IPS-20b (cell line): ENCODE data around the gene ZNF710.

Source experiments
- H3K27ac ChIP-seq: one replicate; pipeline ENCODE4 v1.5.1; 2013; ENCODE audit warnings: low read length
- H3K27me3 ChIP-seq: 2 replicates; pipeline ENCODE4 v1.6.1; 2013; ENCODE audit warnings: mild to moderate bottlenecking, low read length, inconsistent platforms; ENCODE audit not compliant: insufficient read depth
- H3K36me3 ChIP-seq: 2 replicates; pipeline ENCODE4 v1.6.1; 2013; ENCODE audit warnings: low read depth, mild to moderate bottlenecking, inconsistent platforms, low read length, moderate library complexity; ENCODE audit not compliant: insufficient read depth
- H3K4me1 ChIP-seq: 2 replicates; pipeline ENCODE4 v1.6.1; 2013; ENCODE audit warnings: mild to moderate bottlenecking, control low read depth, inconsistent platforms, low read length, moderate library complexity; ENCODE audit not compliant: insufficient read depth
- H3K4me3 ChIP-seq: 2 replicates; pipeline ENCODE4 v1.5.1; 2013; ENCODE audit warnings: mild to moderate bottlenecking, low read length, inconsistent platforms
- H3K9ac ChIP-seq: 2 replicates; pipeline ENCODE4 v1.6.1; 2013; ENCODE audit warnings: low read depth, mild to moderate bottlenecking, inconsistent platforms, low read length, moderate library complexity
- H3K9me3 ChIP-seq: 2 replicates; pipeline ENCODE4 v1.6.1; 2013; ENCODE audit warnings: mild to moderate bottlenecking, low read depth, low read length, inconsistent platforms; ENCODE audit not compliant: insufficient read depth

ZNF710 gene

DNA sequence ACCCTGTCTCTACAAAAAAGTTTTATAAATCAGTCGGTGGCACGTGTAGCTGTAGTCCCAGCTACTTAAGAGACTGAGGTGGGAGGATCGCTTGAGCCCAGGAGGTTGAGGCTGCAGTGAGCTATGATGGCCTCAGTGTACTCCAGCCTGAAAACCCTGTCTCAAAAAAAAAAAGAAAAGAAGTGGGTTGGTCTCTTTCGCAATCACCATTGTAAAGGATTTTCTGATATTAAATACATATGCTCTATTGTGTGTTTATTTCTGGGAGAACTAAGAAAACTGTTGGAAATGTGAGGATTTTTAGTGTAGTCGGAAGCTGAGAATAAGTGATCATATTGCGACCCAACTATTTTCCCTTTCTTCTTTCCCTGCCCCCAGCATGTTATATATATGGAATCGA is 7.5 kb downstream of the ZNF710 start:
- Histone ChIP-seq H3K4me1 (peaks cover 29% of the 10 kb centered on the region), H3K4me3 (no peak overlapping the region), H3K27ac (no peak overlapping the region), H3K27me3 (peaks cover 5% of the 10 kb centered on the region), H3K9me3 (peaks cover 13% of the 10 kb centered on the region), H3K9ac (no peak overlapping the region), H3K36me3 (no peaks in the 10 kb centered on the region)

DNA sequence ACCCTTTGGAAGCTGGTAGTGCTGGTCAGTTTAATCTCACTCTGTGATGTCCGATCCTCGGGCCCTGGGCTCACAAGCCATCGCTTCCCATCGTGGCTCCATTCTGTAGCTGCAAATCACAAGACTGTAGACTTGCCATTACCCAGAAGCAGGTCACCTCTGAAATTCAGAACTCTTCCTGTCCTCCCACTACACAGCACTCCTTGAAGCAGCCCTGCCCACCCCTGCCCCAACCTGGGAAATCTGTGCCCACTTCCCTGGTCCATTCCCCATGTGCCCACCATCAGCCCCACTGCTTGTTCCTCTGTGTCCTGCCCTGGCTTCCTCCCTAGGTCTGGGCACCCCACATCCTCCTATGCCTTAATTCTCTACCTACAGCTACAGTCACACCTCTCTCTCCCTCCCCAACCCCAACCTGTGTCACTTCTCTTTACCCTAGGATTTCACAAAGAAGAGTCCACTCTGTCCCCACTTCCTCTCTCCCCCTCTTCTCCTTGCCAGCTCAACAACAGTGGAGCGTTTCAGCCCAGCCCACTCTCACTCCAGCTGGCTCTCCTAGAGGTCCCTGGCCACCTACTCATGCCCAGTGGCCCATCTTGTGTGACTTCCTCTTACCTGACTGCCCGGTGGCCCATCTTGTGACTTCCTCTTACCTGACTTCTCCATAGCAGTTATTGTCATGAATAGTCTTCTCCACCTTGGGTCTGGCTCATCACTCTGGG is 8.3 kb downstream of the ZNF710 start:
- peaks cover 22% of the 10 kb centered on the region for H3K4me1 ChIP-seq
- no peaks in the 10 kb centered on the region; the same call in 1 of the 2 replicates for H3K27me3 ChIP-seq
- no peak overlapping the region for H3K4me3 ChIP-seq
- no peaks in the 10 kb centered on the region for H3K36me3 ChIP-seq
- H3K9ac ChIP-seq = no peak overlapping the region
- H3K9me3 ChIP-seq = peaks cover 13% of the 10 kb centered on the region
- no peak overlapping the region for H3K27ac ChIP-seq

DNA sequence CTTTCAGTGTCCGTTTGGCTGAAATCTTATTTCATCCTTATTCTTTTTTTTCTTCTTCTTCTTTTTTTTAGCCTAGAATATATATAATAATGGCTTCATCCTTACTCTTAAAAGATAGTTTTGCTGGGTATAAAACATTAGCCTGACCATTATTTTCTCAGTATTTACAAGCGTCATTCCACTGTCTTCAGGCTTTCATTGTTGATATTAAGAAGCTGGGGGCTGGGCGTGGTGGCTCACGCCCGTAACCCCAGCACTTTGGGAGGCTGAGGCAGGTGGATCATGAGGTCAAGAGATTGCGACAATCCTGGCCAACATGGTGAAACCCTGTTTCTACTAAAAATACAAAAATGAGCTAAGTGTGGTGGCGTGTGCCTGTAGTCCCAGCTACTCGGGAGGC is 10.6 kb downstream of the ZNF710 start:
- peaks cover 13% of the 10 kb centered on the region for H3K9me3 ChIP-seq
- no peaks in the 10 kb centered on the region for H3K36me3 ChIP-seq
- H3K27me3 ChIP-seq = no peaks in the 10 kb centered on the region
- peaks cover 5% of the 10 kb centered on the region for H3K4me1 ChIP-seq
- no peak overlapping the region for H3K27ac ChIP-seq
- no peak overlapping the region for H3K9ac ChIP-seq
- no peak overlapping the region for H3K4me3 ChIP-seq

DNA sequence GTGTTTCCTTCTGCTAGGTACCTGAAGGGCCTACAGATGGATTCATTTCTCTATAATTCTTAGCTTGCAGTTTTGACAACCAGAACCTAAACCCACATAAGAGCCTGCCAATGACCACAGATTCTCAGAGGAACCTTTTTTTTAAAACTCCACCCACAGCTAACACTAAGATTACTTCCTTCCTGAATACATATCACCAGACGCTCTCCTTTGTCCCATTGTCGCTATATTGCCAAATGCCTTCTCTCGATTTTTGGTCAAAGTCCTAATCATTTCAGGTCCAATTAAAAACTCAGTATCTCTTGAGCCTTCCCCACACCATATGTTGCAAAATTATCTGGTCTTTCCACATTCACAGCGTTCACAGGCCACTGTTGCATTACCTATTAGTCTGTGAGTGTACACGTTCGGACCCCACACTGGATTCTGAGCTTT is 12.4 kb downstream of the ZNF710 start:
- Histone ChIP-seq H3K9me3 (peaks cover 13% of the 10 kb centered on the region), H3K4me3 (no peak overlapping the region), H3K4me1 (peaks cover 2% of the 10 kb centered on the region; the same call in 1 of the 2 replicates), H3K27ac (no peak overlapping the region), H3K27me3 (no peaks in the 10 kb centered on the region), H3K9ac (no peak overlapping the region), H3K36me3 (no peaks in the 10 kb centered on the region)

DNA sequence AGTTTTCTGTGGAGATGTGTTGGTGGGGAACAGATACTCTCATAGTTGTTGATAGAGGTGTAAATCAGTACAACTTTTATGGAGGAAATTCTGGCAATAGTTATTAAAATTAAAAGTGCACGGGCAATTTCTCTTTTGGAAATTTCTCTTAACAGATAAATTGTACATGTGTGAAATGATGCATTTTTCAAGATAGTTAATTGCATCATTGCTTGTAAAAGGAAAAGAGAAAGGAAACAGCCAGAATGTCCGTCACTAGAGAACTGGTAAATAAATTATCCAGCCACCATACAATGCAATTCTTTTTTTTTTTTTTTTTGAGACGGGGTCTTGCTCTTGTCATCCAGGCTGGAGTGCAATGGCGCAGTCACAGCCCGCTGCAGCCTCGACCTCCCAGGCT is 14.2 kb downstream of the ZNF710 start:
- H3K9me3 ChIP-seq = peaks cover 13% of the 10 kb centered on the region

DNA sequence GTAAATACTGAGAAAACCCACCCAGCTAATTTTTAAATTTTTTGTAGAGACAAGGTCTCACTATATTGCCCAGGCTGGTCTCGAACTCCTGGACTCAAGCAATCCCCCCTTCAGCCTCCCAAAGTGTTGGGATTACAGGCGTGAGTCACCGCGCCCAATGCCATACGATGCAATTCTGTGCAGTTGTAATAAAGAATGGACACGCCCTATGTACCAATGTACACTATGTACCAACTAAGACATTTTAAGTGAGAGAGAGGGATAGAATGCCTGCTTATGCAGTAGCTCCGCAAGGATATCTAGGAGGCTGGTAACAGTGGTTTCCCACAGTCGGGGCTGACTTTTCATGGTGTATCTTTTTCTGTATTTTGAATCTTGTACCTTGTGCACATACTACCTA is 14.6 kb downstream of the ZNF710 start:
- no peaks in the 10 kb centered on the region for H3K36me3 ChIP-seq
- no peak overlapping the region for H3K4me3 ChIP-seq
- H3K27ac ChIP-seq = no peak overlapping the region
- H3K9ac ChIP-seq = no peak overlapping the region
- H3K9me3 ChIP-seq = peaks cover 13% of the 10 kb centered on the region
- no peaks in the 10 kb centered on the region for H3K27me3 ChIP-seq
- peaks cover 7% of the 10 kb centered on the region for H3K4me1 ChIP-seq

More for the DNA sequence above, 14.2 kb downstream of the ZNF710 start:
- H3K27me3 ChIP-seq = no peaks in the 10 kb centered on the region
- H3K4me3 ChIP-seq = no peak overlapping the region
- H3K9ac ChIP-seq = no peak overlapping the region
- no peaks in the 10 kb centered on the region for H3K36me3 ChIP-seq
- H3K27ac ChIP-seq = no peak overlapping the region
- peaks cover 4% of the 10 kb centered on the region for H3K4me1 ChIP-seq

DNA sequence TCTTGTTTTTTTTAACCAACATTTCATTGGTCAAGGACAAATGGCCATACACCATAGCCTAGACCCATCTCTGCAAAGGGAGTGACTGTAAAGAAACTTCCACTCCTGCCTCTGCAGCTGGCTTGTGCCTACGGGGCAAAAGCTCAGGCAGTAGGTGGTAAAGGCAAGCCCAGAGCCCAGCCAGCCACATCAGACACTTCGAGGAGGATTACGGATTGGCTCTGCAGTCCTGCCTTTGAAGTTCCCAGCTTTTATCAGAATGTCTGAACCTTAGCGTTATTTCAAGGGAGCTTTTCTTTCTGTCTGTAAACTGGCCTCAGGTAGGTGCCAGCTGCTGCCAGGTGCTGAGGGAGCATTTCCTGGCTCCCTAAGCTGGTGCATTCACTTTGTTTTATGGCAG is 15.6 kb downstream of the ZNF710 start:
- no peak overlapping the region for H3K4me3 ChIP-seq
- H3K27me3 ChIP-seq = no peaks in the 10 kb centered on the region
- H3K9me3 ChIP-seq = peaks cover 4% of the 10 kb centered on the region
- no peak overlapping the region for H3K27ac ChIP-seq
- H3K36me3 ChIP-seq = no peaks in the 10 kb centered on the region
- no peak overlapping the region for H3K9ac ChIP-seq
- H3K4me1 ChIP-seq = peaks cover 7% of the 10 kb centered on the region

DNA sequence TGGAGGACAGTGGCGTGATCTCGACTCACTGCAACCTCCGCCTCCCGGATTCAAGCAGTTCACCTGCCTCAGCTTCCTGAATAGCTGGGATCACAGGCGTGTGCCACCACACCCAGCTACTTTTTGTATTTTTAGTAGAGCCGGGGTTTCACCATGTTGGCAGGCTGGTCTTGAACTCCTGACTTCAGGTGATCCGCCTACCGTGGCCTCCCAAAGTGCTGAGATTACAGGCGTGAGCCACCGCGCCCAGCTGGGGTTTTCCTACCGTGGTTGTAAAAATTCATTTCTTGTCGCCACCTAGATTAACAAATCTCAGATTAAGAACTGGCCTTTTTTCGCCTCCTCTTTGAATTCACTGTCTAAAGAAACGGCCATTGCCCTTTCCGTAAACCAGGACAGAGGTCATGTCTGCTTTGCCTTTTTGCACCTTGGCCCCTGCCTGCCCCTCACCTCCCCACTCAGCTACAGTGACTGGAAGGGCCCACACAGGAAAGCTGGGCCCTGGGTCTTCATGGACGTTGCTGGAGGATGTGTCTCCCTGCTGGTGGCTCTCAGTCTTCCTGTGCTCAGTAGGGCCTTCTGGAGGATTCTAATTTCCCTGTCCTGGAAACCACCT is 17.2 kb downstream of the ZNF710 start:
- Histone ChIP-seq H3K27me3 (no peaks in the 10 kb centered on the region), H3K36me3 (no peaks in the 10 kb centered on the region), H3K4me1 (peaks cover 7% of the 10 kb centered on the region), H3K9ac (no peak overlapping the region), H3K27ac (no peak overlapping the region), H3K4me3 (no peak overlapping the region), H3K9me3 (no peaks in the 10 kb centered on the region)

DNA sequence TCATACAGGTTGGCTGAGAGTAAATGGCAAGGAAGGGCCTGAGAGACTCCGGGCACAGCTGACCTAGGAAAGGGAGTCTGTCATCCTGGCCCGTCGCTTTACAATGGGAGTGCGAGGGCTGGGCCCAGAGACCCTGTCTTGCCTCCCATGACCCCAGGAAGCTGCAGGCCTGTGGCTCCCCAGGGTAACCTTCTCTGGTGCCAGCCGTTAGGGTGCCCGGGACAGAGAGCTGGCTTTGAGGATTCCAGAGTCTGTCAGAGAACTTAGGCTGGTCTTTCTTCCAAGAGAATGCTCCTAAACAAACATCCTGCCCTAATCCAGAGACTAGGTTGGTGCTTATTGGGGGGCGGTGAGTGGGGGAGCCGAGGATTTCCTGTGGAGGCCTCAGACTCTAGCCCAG is 18.5 kb downstream of the ZNF710 start:
- Histone ChIP-seq H3K9me3 (no peaks in the 10 kb centered on the region), H3K27me3 (no peaks in the 10 kb centered on the region), H3K27ac (no peak overlapping the region), H3K4me1 (peaks cover 7% of the 10 kb centered on the region), H3K36me3 (no peaks in the 10 kb centered on the region), H3K4me3 (no peak overlapping the region), H3K9ac (no peak overlapping the region)

DNA sequence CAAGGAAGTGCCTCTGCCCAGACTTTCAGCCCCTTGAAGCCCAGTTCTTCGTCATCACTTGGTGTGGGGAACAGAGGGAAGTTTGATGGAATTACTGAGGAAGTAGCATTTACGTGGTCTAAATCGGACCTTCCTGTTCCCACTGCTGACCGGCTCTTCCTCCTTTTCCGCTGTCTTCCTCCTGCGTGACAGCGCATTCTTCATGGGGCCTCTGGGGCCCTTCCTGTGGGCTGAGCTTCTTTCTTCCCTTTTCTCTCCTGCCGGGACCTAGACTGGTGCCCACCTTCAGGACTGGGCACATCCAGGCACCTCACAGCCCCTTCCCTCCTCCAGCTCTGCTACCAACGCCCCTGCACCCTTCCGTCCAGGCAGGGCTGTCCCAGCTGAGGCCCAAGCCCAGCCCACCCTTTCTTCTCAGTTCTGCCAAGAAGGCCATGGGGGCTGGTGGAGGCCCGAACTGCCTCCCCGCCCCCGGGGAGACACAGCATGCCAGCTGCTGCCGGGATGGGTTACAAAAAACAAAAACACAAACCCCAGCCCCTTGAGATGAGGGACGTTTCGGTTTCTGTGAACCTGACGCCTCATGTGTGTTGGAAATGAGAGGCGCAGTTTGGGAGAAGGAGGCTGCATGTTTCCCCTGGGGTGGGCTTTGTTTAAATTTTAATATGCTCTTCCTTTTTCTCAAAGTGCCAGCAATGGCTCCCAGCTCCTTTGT is 19.1 kb downstream of the ZNF710 start:
- Histone ChIP-seq H3K27me3 (no peaks in the 10 kb centered on the region), H3K4me3 (no peak overlapping the region), H3K4me1 (peaks cover 9% of the 10 kb centered on the region), H3K36me3 (no peaks in the 10 kb centered on the region), H3K9ac (no peak overlapping the region), H3K27ac (no peak overlapping the region), H3K9me3 (no peaks in the 10 kb centered on the region)

DNA sequence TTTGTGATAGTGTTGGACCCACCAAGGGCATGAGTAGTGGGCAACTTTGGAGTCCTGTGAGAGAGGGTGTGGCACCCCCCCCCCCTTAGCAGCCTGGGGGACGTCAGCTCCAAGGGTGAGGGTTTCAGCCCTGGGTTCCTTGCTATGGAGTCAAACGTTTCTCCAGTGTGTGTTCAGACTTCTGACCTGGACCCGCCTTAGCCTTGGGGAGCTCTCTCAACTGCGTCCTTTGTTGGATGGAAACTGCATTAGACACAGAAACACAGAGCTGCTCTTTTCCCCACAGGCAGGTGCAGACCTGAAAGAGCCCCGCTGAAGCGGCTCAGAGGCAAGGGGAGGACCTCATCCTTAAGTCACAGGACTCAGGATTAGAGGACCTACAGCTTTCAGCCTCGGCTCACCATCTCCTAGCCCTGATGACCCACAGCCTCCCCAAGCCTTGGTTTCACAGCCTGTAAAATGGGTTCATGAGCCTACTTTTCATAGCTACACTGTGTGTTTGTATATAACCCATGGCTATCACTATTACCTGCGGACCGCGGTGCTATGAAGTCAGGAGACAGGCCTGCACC is 19.9 kb downstream of the ZNF710 start:
- H3K27ac ChIP-seq = no peak overlapping the region

More for the DNA sequence above, 19.9 kb downstream of the ZNF710 start:
- Histone ChIP-seq H3K4me3 (no peak overlapping the region), H3K9me3 (no peaks in the 10 kb centered on the region), H3K9ac (no peak overlapping the region), H3K27me3 (no peaks in the 10 kb centered on the region), H3K36me3 (no peaks in the 10 kb centered on the region), H3K4me1 (peaks cover 14% of the 10 kb centered on the region)
